ENCODE measurements around the gene KPNB1.

The KPNB1 gene

DNA sequence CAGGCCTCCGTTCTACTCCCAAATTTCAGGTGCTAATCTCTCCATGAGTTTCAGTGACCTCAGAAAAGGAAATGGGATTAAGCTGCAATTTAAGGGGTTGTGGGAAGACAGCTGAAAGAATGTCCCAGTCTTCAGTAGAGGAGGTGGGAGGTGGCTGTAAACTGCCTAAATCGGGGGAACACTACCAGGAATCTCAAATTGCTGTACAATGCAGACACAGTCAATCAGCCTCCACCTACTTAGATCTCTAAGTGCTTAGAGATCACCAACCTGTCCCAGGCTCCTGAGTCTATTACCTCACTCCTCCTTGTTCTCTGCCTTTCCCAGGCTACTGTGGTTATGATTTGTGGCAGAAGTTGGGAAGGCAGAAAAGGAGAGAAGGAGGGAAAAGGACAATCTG, 75.0 kb downstream of the KPNB1 start:
- DNase-seq (ENCODE audit: insufficient read length, low spot score): no peak
- no peak for FAIRE-seq
- TF ChIP-seq, protein P1, sequence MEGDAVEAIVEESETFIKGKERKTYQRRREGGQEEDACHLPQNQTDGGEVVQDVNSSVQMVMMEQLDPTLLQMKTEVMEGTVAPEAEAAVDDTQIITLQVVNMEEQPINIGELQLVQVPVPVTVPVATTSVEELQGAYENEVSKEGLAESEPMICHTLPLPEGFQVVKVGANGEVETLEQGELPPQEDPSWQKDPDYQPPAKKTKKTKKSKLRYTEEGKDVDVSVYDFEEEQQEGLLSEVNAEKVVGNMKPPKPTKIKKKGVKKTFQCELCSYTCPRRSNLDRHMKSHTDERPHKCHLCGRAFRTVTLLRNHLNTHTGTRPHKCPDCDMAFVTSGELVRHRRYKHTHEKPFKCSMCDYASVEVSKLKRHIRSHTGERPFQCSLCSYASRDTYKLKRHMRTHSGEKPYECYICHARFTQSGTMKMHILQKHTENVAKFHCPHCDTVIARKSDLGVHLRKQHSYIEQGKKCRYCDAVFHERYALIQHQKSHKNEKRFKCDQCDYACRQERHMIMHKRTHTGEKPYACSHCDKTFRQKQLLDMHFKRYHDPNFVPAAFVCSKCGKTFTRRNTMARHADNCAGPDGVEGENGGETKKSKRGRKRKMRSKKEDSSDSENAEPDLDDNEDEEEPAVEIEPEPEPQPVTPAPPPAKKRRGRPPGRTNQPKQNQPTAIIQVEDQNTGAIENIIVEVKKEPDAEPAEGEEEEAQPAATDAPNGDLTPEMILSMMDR (IDR thresholded peaks at IDR 0.05; ENCODE audit: insufficient read depth, missing control alignments): no peak

DNA sequence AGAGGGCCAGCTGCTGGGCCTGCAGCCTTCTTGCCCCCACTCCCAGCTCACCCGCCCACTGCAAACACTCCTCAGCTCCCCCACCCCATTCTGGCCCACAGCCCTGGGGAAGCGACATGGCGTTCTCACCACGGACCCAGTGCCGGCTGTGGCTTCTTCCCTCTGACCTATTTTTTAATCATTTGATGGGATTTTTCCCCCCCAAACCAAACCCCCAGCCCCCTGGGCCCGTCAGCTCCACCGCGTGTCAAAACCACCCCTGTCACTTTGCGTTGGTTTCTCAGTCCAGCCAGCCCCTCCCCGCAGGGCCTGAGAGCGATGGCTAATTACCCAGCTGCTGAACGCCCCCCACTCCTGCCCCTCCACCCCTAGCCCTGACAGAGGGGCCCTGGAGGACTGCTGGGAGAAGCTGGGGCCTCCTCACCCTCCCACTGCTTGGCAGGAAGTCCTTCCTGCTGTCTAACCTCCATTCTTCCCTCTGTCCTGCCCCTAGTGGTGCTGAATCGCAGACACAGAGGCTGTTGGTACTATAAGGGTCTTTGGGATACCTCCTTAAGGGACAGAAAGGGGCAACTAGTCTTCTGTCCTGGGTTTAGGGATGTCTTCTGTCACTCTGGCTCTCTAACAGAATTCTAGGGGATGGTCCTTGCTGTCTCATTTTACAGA, 75.9 kb downstream of the KPNB1 start:
- no peak for DNase-seq (ENCODE audit: insufficient read length, low spot score)
- FAIRE-seq: no peak
- TF ChIP-seq, protein P1 (IDR thresholded peaks at IDR 0.05; ENCODE audit: insufficient read depth, missing control alignments): no peak

DNA sequence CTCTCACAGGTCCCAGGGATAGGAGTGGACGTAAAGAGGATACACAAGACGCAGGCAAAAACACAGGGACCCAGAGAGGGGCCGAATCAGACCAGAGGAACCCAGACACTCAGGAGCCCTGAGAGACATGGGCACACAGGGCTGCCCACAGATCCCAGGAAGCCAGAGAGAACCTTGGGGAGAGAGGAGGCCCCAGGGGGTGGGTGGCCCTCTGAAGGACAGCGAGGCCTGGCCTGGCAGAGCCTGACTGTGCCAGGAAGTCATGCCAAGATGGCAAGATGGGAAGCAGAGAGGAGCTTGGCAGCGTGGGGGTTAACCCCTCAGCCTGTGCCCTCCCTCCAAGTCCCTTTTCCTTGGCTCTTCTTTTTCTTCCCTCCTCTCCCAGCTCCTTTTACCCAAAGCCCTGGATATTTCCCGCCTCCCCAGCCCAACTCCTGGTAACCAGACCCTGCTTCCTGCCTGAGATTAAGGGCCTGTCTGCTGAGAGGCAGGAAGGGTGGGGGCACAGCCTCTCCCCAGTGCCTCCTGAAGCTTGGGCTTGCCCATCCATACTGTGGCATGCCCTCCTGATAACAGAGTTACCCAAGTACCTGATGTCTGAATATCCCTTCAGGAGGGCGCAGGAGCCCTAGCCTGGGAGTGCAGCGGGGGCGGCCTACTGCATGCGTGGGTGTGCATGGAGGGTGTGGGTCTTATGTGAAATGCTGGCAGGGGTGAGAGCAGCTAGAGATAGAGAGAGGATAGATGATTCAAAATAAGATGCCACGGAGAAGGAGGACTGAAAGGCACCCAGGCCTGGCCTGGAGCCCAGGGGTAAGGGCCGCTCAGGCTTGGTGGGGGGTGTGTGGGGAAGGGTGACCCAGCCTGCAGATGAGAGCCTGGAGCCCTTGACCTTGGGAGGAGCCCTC, 77.3 kb downstream of the KPNB1 start:
- DNase-seq (ENCODE audit: insufficient read length, low spot score) (no peak), FAIRE-seq (no peak)
- TF ChIP-seq, protein P1 (IDR thresholded peaks at IDR 0.05; ENCODE audit: insufficient read depth, missing control alignments): no peak

DNA sequence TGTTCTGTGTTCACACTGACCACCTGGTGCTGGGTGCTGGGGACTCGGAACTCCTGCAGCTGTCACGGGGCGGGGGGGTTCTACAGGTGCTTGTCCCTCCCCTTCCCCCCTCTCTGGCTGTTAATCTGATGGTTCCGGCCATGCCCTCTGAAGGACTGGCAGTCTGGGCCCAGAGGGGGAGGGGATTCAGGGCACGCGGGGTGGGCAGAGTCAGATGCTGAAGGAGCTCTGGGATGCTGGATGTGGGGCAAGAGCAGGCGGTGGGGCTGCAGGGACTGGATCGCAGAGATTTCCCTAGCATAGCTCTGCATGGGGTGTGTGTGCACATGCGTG, 78.0 kb downstream of the KPNB1 start:
- no peak for FAIRE-seq
- TF ChIP-seq, protein P1 (IDR thresholded peaks at IDR 0.05; ENCODE audit: insufficient read depth, missing control alignments): no peak
- DNase-seq (ENCODE audit: insufficient read length, low spot score): no peak

DNA sequence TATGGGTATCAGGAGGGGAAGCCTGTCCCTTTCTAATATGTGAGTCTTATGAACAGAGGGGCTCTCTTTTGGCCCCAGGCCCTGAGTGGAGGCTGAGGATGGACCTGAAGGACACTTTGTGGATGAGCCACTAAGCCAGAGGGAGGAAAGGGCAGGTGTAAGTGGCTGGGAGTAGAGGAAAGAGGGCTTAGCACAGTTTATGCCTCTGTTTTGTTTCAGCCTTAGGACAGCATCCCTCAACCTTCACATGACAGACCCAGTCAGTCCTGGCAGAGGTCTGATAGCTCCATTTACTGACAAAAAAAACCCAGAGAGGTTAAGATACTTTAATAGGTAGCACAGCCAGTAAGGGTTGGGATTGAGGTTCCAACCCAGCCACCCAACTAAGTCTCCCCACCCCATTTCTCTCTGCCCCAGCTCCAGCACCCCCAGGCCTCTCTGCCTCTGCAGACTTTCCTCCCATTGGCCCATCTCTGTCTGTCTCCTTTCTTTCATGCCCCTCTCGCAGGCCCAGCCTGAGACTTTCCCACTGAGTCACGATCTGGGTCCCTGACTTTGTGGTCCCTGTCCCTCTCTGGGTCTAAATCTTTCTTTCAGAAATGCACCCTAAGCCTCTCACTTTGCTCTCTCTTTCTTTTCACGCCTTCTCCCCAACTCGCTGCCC, 78.6 kb downstream of the KPNB1 start:
- no peak for DNase-seq (ENCODE audit: insufficient read length, low spot score)
- FAIRE-seq: no peak
- TF ChIP-seq, protein P1 (IDR thresholded peaks at IDR 0.05; ENCODE audit: insufficient read depth, missing control alignments): no peak

DNA sequence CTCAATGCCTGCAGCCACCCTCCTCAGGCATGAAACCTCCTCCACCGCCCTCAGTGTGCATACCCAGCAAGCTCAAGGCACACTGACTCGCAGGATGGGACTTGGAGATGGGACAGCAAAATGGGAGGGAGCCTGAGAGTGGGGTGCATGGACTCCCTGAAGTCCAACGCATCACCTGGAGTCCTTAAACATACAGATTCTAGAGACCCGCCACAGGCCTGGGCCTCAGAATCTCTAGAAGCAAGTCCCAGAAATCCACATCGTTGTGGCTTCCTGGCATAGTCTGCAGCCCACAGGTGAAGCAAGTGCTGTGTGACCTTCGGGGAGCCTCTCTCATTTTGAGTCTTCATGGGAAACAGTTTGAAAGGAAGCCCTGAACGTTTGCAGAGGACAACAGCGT, 79.8 kb downstream of the KPNB1 start:
- FAIRE-seq (no peak), DNase-seq (ENCODE audit: insufficient read length, low spot score) (no peak)
- TF ChIP-seq, protein P1 (IDR thresholded peaks at IDR 0.05; ENCODE audit: insufficient read depth, missing control alignments): no peak
